CD14-positive monocyte (primary cell): ENCODE measurements around the gene BARHL2. TPM values are rescaled to one million over a fixed set of nuclear protein-coding genes. Genes with fewer than 3 reads are reported as not detected.

Experiments
- DNase-seq, 3 donors: peaks; one replicate each; pipeline ENCODE4 v3.0.0-alpha.2; 2011 to 2022
- H2AFZ ChIP-seq: 2 replicates; pipeline ENCODE4 v1.6.0; 2012; ENCODE audit warnings: mild to moderate bottlenecking, low read depth, low read length, inconsistent platforms; ENCODE audit not compliant: insufficient read depth, poor library complexity, severe bottlenecking
- H3K27ac ChIP-seq, 2 donors: 1 replicate in 1 of 2; 2 replicates in 1 of 2; pipeline ENCODE4 v1.5.1; 2012 to 2013; ENCODE audit warnings: low read length in 2 of 2, control low read depth in 1 of 2, inconsistent platforms in 1 of 2, low read depth in 1 of 2, mild to moderate bottlenecking in 1 of 2
- H3K27me3 ChIP-seq, 2 donors: one replicate each; pipeline versions ENCODE4 v1.6.0 to v1.6.1; 2011 to 2013; ENCODE audit warnings: low read length in 2 of 2; ENCODE audit not compliant: control insufficient read depth in 2 of 2, insufficient read depth in 2 of 2
- H3K36me3 ChIP-seq, 2 donors: replicated peaks in 1 of 2; 1 replicate in 1 of 2; 2 replicates in 1 of 2; pipeline versions ENCODE4 v1.5.1 to v1.6.1; 2012 to 2013; ENCODE audit warnings: low read length in 2 of 2, control low read depth in 1 of 2, inconsistent platforms in 1 of 2, mild to moderate bottlenecking in 1 of 2; ENCODE audit not compliant: insufficient read depth in 2 of 2, control insufficient read depth in 1 of 2
- H3K4me1 ChIP-seq, 2 donors: 1 replicate in 1 of 2; 2 replicates in 1 of 2; pipeline versions ENCODE4 v1.5.1 to v1.6.1; 2012 to 2013; ENCODE audit warnings: low read length in 2 of 2, control low read depth in 1 of 2, inconsistent platforms in 1 of 2, mild to moderate bottlenecking in 1 of 2, moderate library complexity in 1 of 2; ENCODE audit not compliant: insufficient read depth in 2 of 2, control insufficient read depth in 1 of 2
- H3K4me2 ChIP-seq: replicated peaks from 2 replicates; pipeline ENCODE3; 2012; ENCODE audit warnings: low read length, moderate library complexity, mild to moderate bottlenecking; ENCODE audit not compliant: poor library complexity, severe bottlenecking; ENCODE audit errors: extremely low read depth
- H3K4me3 ChIP-seq, 3 experiments: fragments of 200-600 bp in 1 of 3; sonication (generic) in 1 of 3; replicated peaks in 1 of 3; 1 replicate in 2 of 3; 2 replicates in 1 of 3; pipeline ENCODE4 v1.5.1; 2011 to 2013; ENCODE audit warnings: low read length in 3 of 3, mild to moderate bottlenecking in 3 of 3, control low read depth in 2 of 3, low read depth in 2 of 3, inconsistent platforms in 1 of 3, moderate library complexity in 1 of 3
- H3K79me2 ChIP-seq: 2 replicates; pipeline ENCODE4 v1.6.0; 2012; ENCODE audit warnings: mild to moderate bottlenecking, control low read depth, inconsistent platforms, low read length, moderate library complexity; ENCODE audit not compliant: insufficient read depth
- H3K9ac ChIP-seq: 2 replicates; pipeline ENCODE4 v1.6.0; 2017; ENCODE audit warnings: low read length, mild to moderate bottlenecking; ENCODE audit not compliant: insufficient read depth, poor library complexity, severe bottlenecking
- H3K9me3 ChIP-seq, 2 donors: replicated peaks in 1 of 2; 1 replicate in 1 of 2; 2 replicates in 1 of 2; pipeline versions ENCODE4 v1.5.1 to v1.6.1; 2012 to 2013; ENCODE audit warnings: low read length in 2 of 2, control low read depth in 1 of 2; ENCODE audit not compliant: control insufficient read depth in 1 of 2, insufficient read depth in 1 of 2
- H4K20me1 ChIP-seq: 2 replicates; pipeline ENCODE4 v1.6.0; 2012; ENCODE audit warnings: mild to moderate bottlenecking, low read length, control low read depth, moderate library complexity; ENCODE audit not compliant: insufficient read depth
- H3K27ac Mint-ChIP-seq, 7 donors: one replicate each; pipeline ENCODE4 v1.8.0; 2020; ENCODE audit warnings: mild to moderate bottlenecking in 7 of 7, mixed read lengths in 7 of 7, moderate library complexity in 6 of 7, inconsistent platforms in 2 of 7
- H3K27me3 Mint-ChIP-seq, 3 donors: one replicate each; pipeline ENCODE4 v1.8.0; 2021 to 2022; ENCODE audit warnings: low read depth in 3 of 3, mild to moderate bottlenecking in 3 of 3, mixed read lengths in 3 of 3, moderate library complexity in 3 of 3, inconsistent platforms in 1 of 3
- H3K36me3 Mint-ChIP-seq, 2 donors: one replicate each; pipeline ENCODE4 v1.8.0; 2020; ENCODE audit warnings: mixed read lengths in 2 of 2, inconsistent platforms in 1 of 2, mild to moderate bottlenecking in 1 of 2
- H3K4me1 Mint-ChIP-seq: one replicate; pipeline ENCODE4 v1.8.0; 2020; ENCODE audit warnings: mild to moderate bottlenecking, mixed read lengths
- H3K4me3 Mint-ChIP-seq, 2 donors: one replicate each; pipeline ENCODE4 v1.8.0; 2020; ENCODE audit warnings: mild to moderate bottlenecking in 2 of 2, mixed read lengths in 2 of 2, moderate library complexity in 1 of 2
- H3K9me3 Mint-ChIP-seq, 7 donors: one replicate each; pipeline ENCODE4 v1.8.0; 2020 to 2022; ENCODE audit warnings: mixed read lengths in 7 of 7, mild to moderate bottlenecking in 6 of 7, moderate library complexity in 6 of 7, inconsistent platforms in 2 of 7
- WGBS: methylation state at CpG from one replicate; pipeline ENCODE4 v1.1.5; 2013; ENCODE audit warnings: missing lambda C conversion rate; ENCODE audit not compliant: insufficient coverage; 5-methylcytosine and 5-hydroxymethylcytosine counted together
- intact Hi-C, 2 donors: fragments of 100-400 bp; cut with micrococcal nuclease; formaldehyde crosslinking; loops; one replicate each; pipeline versions ENCODE4 v1.15.0 to v1.15.1; 2023
- polyA plus RNA-seq, 3 donors: library from polyadenylated mRNA; depleted of rRNA in 1 of 3; unstranded in 2 of 3; stranded (reverse) in 1 of 3; fragments of 300-500 nt in 2 of 3; fragments of >200 nt in 1 of 3; fragmentation: Illumina TruSeq in 2 of 3; gene quantifications; 1 replicate in 2 of 3; 2 replicates in 1 of 3; pipeline ENCODE4 v1.2.3, GENCODE V29; 2012 to 2021
- TF ChIP-seq, protein P1 (sequence below): fragments of 200-600 bp; IDR thresholded peaks from one replicate; pipeline ENCODE4 v1.8.0; 2022; ENCODE audit warnings: antibody characterized with exemption, mild to moderate bottlenecking

Gene BARHL2
- polyA plus RNA-seq, 3 donors = not detected

DNA sequence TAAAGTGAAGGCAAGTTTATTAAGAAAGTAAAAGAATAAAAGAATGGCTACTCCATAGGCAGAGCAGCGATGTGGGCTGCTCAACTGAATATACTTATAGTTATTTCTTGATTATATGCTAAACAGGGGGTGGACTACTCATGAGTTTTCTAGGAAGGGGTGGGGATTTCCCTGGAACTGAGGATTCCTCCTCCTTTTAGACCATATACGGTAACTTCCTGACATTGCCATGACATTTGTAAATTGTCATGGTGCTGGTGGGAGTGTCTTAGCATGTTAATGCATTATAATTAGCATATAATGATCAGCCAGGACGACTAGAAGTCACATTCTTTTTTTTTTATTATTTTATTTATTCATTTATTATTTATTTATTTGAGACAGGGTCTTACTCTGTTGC lies 46.4 kb upstream of the BARHL2 start:
- H3K9me3 ChIP-seq = no peaks in the 10 kb centered on the region
- no peak overlapping the region for H2AFZ ChIP-seq
- H3K27ac Mint-ChIP-seq = no peak overlapping the region
- TF ChIP-seq, protein P1, sequence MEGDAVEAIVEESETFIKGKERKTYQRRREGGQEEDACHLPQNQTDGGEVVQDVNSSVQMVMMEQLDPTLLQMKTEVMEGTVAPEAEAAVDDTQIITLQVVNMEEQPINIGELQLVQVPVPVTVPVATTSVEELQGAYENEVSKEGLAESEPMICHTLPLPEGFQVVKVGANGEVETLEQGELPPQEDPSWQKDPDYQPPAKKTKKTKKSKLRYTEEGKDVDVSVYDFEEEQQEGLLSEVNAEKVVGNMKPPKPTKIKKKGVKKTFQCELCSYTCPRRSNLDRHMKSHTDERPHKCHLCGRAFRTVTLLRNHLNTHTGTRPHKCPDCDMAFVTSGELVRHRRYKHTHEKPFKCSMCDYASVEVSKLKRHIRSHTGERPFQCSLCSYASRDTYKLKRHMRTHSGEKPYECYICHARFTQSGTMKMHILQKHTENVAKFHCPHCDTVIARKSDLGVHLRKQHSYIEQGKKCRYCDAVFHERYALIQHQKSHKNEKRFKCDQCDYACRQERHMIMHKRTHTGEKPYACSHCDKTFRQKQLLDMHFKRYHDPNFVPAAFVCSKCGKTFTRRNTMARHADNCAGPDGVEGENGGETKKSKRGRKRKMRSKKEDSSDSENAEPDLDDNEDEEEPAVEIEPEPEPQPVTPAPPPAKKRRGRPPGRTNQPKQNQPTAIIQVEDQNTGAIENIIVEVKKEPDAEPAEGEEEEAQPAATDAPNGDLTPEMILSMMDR = no peak
- H3K27me3 ChIP-seq = peaks cover 0 to 3% of the 10 kb centered on the region in 2 donors
- no peak overlapping the region for H3K27ac ChIP-seq
- H3K36me3 Mint-ChIP-seq = no peaks in the 10 kb centered on the region
- no peak for DNase-seq
- H3K4me3 ChIP-seq = no peak overlapping the region
- no peaks in the 10 kb centered on the region for H3K36me3 ChIP-seq
- no peaks in the 10 kb centered on the region for H3K4me1 Mint-ChIP-seq
- no peaks in the 10 kb centered on the region for H3K79me2 ChIP-seq
- intact Hi-C loops = no loop called here
- H3K27me3 Mint-ChIP-seq = peaks cover 12 to 19% (median 13%) of the 10 kb centered on the region in 3 donors
- no peaks in the 10 kb centered on the region for H4K20me1 ChIP-seq
- no peak overlapping the region for H3K9ac ChIP-seq
- H3K4me1 ChIP-seq = no peaks in the 10 kb centered on the region
- peaks cover 0 to 4% (median 0%) of the 10 kb centered on the region in 7 donors for H3K9me3 Mint-ChIP-seq
- no peak overlapping the region for H3K4me2 ChIP-seq
- no CpG with 5 or more reads among the region's 3 CpGs for WGBS
- H3K4me3 Mint-ChIP-seq = no peak overlapping the region

- H3K79me2 ChIP-seq = no peaks in the 10 kb centered on the region
- Mint-ChIP-seq H3K27ac (no peak overlapping the region), H3K9me3 (peaks cover 0 to 4% (median 0%) of the 10 kb centered on the region in 7 donors), H3K4me3 (no peak overlapping the region), H3K4me1 (no peaks in the 10 kb centered on the region), H3K27me3 (peaks cover 12 to 20% (median 13%) of the 10 kb centered on the region in 3 donors), H3K36me3 (no peaks in the 10 kb centered on the region)
- intact Hi-C loops = no loop called here
- H3K27me3 ChIP-seq = peaks cover 0 to 3% of the 10 kb centered on the region in 2 donors
- no peak overlapping the region for H3K4me3 ChIP-seq
- WGBS = 64% methylated on average over 9 of the region's 12 CpGs
- no peak overlapping the region for H3K9ac ChIP-seq
- H3K9me3 ChIP-seq = no peaks in the 10 kb centered on the region
- DNase-seq = no peak
- H3K4me2 ChIP-seq = no peak overlapping the region
- TF ChIP-seq, protein P1 = no peak
- H3K4me1 ChIP-seq = no peaks in the 10 kb centered on the region
- no peak overlapping the region for H3K27ac ChIP-seq
- H4K20me1 ChIP-seq = no peaks in the 10 kb centered on the region
- no peak overlapping the region for H2AFZ ChIP-seq
- no peaks in the 10 kb centered on the region for H3K36me3 ChIP-seq
Measured at GRCh38 chr1:90761781-90762589, 44.9 kb upstream of the BARHL2 start.
